ENCODE data around the gene SNRPD1. TPM values are rescaled to one million over a fixed set of nuclear protein-coding genes. Genes with fewer than 3 reads are reported as not detected.
A peak's percentile ranks its signal among the peaks of the same experiment; 100 is the strongest.

The SNRPD1 gene
- total and polyA plus RNA-seq, 2 experiments from 2014 or later, result 16.1 to 146 TPM

DNA sequence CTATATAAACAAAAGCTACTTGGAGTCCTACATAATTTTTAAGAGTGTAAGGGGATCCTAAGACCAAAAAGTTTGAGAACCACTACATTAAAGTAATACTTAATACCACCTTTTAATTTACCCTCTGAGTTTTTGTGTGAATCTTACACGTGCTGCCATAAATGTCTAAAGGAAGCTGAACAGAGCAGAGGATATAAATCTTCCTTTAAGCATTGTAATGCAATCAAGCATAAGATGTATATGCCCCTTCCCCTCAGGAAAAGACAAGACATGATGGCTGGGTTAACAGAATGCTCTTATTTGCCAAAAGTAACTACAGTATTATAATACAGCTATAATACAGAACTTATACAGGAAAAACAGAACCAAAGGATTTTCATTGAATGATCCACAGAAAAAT lies 14.5 kb upstream of the SNRPD1 start:
- peaks cover 8% of the 10 kb centered on the region for H3K4me1 ChIP-seq (ENCODE audit: low read depth)
- no peaks in the 10 kb centered on the region for H3K36me3 ChIP-seq
- TF ChIP-seq, protein P1, sequence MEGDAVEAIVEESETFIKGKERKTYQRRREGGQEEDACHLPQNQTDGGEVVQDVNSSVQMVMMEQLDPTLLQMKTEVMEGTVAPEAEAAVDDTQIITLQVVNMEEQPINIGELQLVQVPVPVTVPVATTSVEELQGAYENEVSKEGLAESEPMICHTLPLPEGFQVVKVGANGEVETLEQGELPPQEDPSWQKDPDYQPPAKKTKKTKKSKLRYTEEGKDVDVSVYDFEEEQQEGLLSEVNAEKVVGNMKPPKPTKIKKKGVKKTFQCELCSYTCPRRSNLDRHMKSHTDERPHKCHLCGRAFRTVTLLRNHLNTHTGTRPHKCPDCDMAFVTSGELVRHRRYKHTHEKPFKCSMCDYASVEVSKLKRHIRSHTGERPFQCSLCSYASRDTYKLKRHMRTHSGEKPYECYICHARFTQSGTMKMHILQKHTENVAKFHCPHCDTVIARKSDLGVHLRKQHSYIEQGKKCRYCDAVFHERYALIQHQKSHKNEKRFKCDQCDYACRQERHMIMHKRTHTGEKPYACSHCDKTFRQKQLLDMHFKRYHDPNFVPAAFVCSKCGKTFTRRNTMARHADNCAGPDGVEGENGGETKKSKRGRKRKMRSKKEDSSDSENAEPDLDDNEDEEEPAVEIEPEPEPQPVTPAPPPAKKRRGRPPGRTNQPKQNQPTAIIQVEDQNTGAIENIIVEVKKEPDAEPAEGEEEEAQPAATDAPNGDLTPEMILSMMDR (IDR thresholded peaks at IDR 0.05; ENCODE audit: low read depth, low read length), result no peak
- H3K9me3 ChIP-seq (ENCODE audit: low read depth), result no peaks in the 10 kb centered on the region
- peak overlapping the region; percentile 97 for H3K27ac ChIP-seq
- DNase-seq (ENCODE audit: low read depth in 1 of 2, low spot score in 1 of 2), result no peak
- H3K4me3 ChIP-seq, result no peak overlapping the region
- no peaks in the 10 kb centered on the region for H3K27me3 ChIP-seq

DNA sequence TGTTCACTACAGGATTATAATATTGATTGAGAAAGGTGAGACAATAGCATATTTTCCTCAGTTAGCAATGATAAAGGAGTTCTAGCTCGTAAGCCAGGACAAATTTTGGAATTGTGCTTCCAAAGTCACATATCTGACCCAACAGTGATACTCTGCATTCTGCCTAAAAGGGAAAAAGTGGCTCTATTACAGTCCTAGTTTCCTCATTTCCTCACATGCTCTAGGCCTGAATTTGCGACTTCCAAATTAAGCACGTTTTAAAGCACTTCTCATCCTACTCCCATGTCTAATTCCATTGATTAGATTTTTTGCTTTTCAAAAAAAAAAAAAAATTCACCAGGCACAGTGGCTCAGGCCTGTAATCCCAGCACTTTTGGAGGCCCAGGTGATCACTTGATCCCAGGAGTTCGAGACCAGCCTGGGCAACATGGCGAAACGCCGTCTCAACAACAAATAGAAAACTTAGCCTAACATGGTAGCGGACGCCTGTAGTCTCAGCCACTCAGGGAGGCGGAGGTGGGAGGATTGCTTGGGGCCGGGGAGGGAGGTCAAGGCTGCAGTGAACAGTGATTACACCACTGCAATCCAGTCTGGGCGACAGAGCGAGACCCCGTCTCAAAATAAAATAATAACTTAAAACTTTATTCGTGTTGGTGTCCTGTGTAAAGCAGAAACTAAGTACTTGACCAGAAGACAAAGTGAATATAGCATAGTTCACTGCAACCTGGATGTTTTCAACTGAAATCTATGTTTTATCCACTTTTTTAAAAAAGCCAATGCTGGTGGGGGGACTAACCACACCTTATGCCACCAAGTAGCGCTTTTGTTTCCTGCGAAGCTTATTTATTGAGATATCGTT lies 13.2 kb upstream of the SNRPD1 start:
- peak overlapping the region; percentile 66 for H3K4me3 ChIP-seq
- DNase-seq (ENCODE audit: low read depth in 1 of 2, low spot score in 1 of 2), result no peak
- H3K9me3 ChIP-seq (ENCODE audit: low read depth), result no peaks in the 10 kb centered on the region
- TF ChIP-seq, protein P1 (IDR thresholded peaks at IDR 0.05; ENCODE audit: low read depth, low read length), result no peak
- H3K4me1 ChIP-seq (ENCODE audit: low read depth), result peaks cover 8% of the 10 kb centered on the region
- no peaks in the 10 kb centered on the region for H3K36me3 ChIP-seq
- no peaks in the 10 kb centered on the region for H3K27me3 ChIP-seq
- peak overlapping the region; percentile 97 for H3K27ac ChIP-seq

DNA sequence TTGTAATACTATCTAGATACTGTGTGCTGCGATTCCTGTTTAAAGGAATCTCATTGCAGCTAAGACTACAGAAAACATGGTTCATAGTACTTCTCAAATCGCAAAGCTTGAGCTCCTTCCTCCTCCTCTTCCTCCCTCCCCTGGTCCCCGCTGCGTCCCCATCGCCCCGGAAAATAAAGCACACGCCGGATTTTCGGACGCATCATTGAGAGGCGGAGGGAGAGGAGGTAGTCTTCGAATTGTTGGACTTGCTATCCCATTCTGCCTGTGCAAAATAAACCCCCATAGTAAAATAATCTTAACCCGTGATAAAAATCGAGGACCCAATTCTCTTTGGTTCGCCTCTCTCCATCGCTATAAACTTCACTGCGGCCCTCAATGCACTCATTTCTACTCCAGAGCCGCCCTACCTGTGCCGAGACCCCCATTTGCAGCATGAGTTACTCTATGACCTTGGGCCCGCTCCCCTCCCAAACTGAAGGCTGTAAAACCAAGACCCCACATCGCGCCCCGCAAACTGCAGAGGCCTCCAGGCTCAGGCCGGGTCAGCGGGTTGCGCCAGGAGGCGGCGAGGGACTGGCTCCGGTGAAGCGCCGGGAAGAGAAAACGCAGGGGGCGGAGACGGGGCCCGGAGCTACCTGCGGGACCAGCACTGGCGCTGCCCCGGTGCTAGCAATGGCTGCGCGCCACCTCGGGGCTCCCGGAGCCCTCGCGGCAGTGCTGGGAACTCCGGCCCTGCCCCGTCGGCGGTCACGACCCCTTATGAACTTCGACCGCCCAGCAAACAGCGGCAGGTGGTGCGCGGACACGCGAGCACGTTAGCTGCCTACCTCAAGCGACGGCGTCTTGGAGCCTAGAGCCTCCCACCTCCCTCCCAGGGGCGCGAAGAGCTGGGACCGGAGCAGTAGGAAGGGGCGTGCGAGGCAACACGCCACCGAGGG lies 12.3 kb upstream of the SNRPD1 start:
- TF ChIP-seq, protein P1 (IDR thresholded peaks at IDR 0.05; ENCODE audit: low read depth, low read length), result no peak
- H3K4me1 ChIP-seq (ENCODE audit: low read depth), result peaks cover 8% of the 10 kb centered on the region
- no peaks in the 10 kb centered on the region for H3K9me3 ChIP-seq (ENCODE audit: low read depth)
- peak; percentile 6 to 79 for DNase-seq (ENCODE audit: low read depth in 1 of 2, low spot score in 1 of 2)
- peak overlapping the region; percentile 66 for H3K4me3 ChIP-seq
- H3K36me3 ChIP-seq, result no peaks in the 10 kb centered on the region
- peak overlapping the region; percentile 97 for H3K27ac ChIP-seq
- no peaks in the 10 kb centered on the region for H3K27me3 ChIP-seq

DNA sequence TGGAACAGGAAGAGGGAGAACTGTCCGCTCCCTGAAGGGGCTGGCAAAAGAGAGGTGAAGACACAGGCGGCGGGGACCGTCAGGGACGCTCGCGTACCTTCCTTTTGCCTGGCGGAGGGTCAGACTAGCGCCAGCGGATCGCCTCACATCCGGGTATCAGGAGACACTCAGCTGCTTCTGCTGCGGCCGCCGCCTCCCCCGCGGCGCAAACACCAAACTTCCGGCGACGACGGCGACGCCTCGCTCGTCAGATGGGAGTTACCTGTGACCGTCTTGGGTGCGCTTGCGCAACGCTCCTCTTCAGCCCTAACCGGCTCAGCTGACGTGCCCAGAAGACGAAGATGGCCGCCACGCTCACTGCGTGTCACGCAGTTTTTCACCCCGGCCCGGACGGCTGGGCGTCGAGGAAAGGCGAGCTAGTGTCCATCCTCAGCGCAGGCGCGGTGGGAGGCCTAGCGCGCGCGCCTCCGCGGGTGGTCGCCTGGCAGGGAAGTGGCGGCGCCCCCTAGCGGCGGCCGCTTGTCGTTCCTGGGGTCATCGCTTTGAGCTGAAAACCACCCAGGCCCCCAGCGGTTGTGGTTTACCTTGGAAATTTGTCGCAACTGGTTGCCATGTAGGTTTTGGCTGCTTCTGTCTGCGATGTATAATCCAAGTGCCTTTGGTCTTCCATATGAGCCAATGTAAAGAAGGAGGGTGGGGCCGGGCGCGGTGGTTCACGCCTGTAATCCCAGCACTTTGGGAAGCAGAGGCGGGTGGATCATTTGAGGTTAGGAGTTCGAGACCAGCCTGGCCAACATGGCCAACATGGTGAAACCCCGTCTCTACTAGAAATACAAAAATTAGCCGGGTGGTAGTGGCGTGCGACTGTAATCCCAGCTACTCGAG lies 11.3 kb upstream of the SNRPD1 start, which contains the start of gene ESCO1:
TSS of gene ESCO1 (minus strand) at position 179 of the 885 bp plus-strand sequence. CDS start 25,861 bp downstream, outside the sequence.
- Histone ChIP-seq H3K4me3 (peak within 1 kb of the TSS; percentile 66), H3K36me3 (no peaks in the 10 kb centered on the region), H3K4me1 (ENCODE audit: low read depth) (peaks cover 8% of the 10 kb centered on the region), H3K27me3 (no peaks in the 10 kb centered on the region), H3K9me3 (ENCODE audit: low read depth) (no peaks in the 10 kb centered on the region), H3K27ac (peak within 1 kb of the TSS; percentile 97)
- peak; percentile 97 to 99 for DNase-seq (ENCODE audit: low read depth in 1 of 2, low spot score in 1 of 2)
- TF ChIP-seq, protein P1 (IDR thresholded peaks at IDR 0.05; ENCODE audit: low read depth, low read length), result peak; percentile 56

DNA sequence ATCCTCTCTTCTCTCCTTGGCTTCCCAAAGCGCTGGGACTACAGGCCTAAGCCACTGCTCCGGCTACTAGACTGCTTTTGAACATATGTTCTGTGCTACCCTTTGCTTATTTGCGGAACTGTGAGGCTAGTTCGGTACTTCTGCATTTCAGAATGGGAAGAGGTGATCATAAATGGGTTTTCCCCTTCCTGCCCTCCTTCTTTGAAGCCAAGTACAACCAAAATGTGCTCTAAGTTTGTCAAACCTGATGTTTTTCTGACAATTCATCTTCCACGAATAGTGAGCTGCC lies 9.9 kb upstream of the SNRPD1 start:
- Histone ChIP-seq H3K36me3 (no peaks in the 10 kb centered on the region), H3K4me3 (no peak overlapping the region), H3K4me1 (ENCODE audit: low read depth) (peaks cover 8% of the 10 kb centered on the region), H3K27ac (no peak overlapping the region), H3K27me3 (no peaks in the 10 kb centered on the region), H3K9me3 (ENCODE audit: low read depth) (no peaks in the 10 kb centered on the region)
- DNase-seq (ENCODE audit: low read depth in 1 of 2, low spot score in 1 of 2), result no peak
- TF ChIP-seq, protein P1 (IDR thresholded peaks at IDR 0.05; ENCODE audit: low read depth, low read length), result no peak
